ENCODE results near the gene NAA35.

NAA35 gene

DNA sequence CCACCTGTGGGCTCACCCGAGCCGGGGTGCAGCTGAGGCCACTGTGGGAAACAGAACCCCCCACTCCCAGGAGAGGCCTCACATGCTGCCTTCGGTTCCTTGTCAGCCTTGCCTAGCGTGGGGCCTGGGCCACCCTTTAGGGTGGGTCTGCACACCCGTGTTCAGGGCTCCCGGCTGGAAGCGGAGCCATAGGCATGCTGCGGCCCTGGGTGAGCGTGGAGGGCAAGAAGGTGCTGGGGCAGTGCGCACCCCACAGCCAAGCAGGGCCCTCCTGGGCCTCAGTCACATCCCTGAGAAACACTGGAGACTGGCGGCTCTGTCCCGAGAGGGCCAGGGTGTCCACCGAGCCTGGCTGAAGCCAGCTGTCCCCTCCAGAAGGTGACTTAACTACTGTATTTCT lies 116.5 kb downstream of the NAA35 start:
- H3K4me3 ChIP-seq (ENCODE audit: low read depth, low read length): no peak overlapping the region

DNA sequence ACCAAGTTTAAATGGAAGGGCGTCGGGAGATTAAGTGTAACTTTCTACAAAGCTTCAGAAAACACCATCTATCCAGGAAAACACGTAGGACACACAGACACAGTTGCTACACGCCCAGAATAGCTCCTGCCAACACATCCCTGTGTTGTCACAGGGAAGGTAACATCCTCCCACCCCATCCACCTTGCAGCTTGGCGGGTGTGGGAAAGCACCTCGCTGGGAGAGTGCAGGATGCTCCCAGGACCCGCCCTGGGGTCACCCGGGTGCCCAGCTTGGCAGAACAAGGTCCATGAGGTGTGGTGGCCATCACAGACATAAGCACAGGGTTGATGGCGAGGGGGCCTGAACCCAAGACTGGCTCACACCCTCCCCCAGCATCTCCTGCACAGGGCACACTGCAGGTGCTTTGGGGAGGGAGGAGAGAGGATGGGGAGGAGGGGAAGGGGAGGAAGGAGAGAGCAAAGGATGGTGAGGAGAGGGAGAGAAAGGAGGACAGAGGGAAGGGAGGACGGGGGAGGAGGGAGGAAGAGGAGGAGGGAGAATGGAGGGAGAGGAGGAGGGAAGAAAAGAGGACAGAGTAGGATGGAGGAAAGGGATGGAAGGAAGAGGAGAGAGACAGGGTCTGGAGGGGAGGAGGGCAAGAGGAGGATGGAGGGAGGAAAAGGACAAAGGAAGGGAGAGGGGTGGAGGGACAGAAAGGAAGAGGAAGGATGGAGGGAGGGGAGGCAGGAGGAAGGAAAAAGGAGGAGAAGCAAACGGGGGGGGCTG lies 121.2 kb downstream of the NAA35 start:
- H3K4me3 ChIP-seq (ENCODE audit: low read depth, low read length): no peak overlapping the region

GRCh38 chr9:86062845-86063693 lies 122.1 kb downstream of the NAA35 start:
- no peak overlapping the region for H3K4me3 ChIP-seq (ENCODE audit: low read depth, low read length)

GRCh38 chr9:86064220-86064619 lies 123.3 kb downstream of the NAA35 start:
- no peak overlapping the region for H3K4me3 ChIP-seq (ENCODE audit: low read depth, low read length)

DNA sequence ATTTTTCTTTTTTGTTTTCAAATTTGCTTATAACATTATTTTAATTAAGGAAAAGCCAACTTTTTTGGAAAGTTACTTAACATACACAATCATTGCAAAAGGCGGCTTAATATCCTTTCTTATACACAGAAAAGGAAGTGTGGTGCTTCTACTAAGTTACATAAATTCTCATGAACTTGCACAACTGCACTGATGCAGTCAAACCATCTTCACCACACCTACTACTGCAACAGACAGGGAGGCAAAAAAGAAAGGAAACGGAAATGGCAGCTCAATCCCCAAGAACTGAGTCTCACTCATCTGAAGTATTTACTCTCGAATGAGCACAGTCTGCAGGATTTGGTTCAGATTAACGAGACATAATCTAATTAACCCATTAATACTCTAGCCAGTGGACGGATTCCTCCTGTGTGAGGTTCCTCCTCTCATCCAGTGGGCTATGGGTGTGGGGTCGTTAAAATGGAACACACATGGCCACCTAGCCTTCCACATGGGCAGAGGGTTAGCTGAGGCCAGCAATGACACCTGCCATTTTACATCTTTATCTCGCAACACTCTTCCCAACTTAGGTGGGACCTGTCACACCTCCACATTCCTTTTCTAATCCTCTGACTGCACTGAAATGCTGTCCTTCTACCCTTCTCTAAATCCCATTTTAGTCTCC lies 128.4 kb downstream of the NAA35 start:
- H3K4me3 ChIP-seq (ENCODE audit: low read depth, low read length): no peak overlapping the region
